HepG2 (cell line): Measurements from ENCODE around the gene NRG3.

Source experiments
- BHLHE40 ChIP-seq: IDR thresholded peaks from 2 replicates; pipeline ENCODE4 v1.6.1; 2011; ENCODE audit warnings: low read length, improper control_type of control experiment
- BRD4 ChIP-seq: sonication (generic); formaldehyde crosslinking; IDR thresholded peaks from 2 replicates; pipeline ENCODE4 v1.4.0; 2020; ENCODE audit warnings: missing genetic modification reagents
- CEBPB ChIP-seq: IDR thresholded peaks from 2 replicates; pipeline ENCODE4 v1.6.1; 2011; ENCODE audit warnings: low read depth, low read length, improper control_type of control experiment, borderline replicate concordance
- CTCF ChIP-seq: sonication (generic); formaldehyde crosslinking; IDR thresholded peaks from 2 replicates; pipeline ENCODE4 v1.5.0; 2020; ENCODE audit warnings: mild to moderate bottlenecking, missing genetic modification reagents, moderate library complexity
- FOSL2 ChIP-seq: sonication (generic); formaldehyde crosslinking; IDR thresholded peaks from 2 replicates; pipeline ENCODE4 v1.4.0; 2020; ENCODE audit warnings: missing genetic modification reagents
- JUN ChIP-seq: sonication (generic); formaldehyde crosslinking; IDR thresholded peaks from 2 replicates; pipeline ENCODE4 v1.4.0; 2020; ENCODE audit warnings: mild to moderate bottlenecking, missing genetic modification reagents
- NFE2L1 ChIP-seq: sonication (generic); formaldehyde crosslinking; IDR thresholded peaks from 2 replicates; pipeline ENCODE4 v1.4.0; 2020; ENCODE audit warnings: missing genetic modification reagents, mild to moderate bottlenecking, borderline replicate concordance
- POLR2AphosphoS5 ChIP-seq: IDR thresholded peaks from 2 replicates; pipeline ENCODE4 v1.6.1; 2012; ENCODE audit warnings: low read depth, low read length
- RFX5 ChIP-seq: IDR thresholded peaks from 2 replicates; pipeline ENCODE4 v1.6.1; 2011; ENCODE audit warnings: low read depth, low read length, improper control_type of control experiment
- ZNF354B ChIP-seq: sonication (generic); formaldehyde crosslinking; IDR thresholded peaks from 2 replicates; pipeline ENCODE4 v1.8.0; 2022; ENCODE audit warnings: mild to moderate bottlenecking, missing genetic modification reagents
- TF ChIP-seq, protein P1 (sequence below): sonication (generic); formaldehyde crosslinking; conservative IDR thresholded peaks from 2 replicates; pipeline ENCODE4 v1.4.0; 2020; ENCODE audit warnings: missing genetic modification reagents

- TF ChIP-seq ZNF354B (CRISPR knock-in tag): no peak
- no peak for TF ChIP-seq NFE2L1 (CRISPR knock-in tag)
- no peak for TF ChIP-seq POLR2AphosphoS5
- no peak for TF ChIP-seq JUN (CRISPR knock-in tag)
- no peak for TF ChIP-seq RFX5
- TF ChIP-seq BRD4 (CRISPR knock-in tag): no peak
- no peak for TF ChIP-seq CEBPB
- TF ChIP-seq BHLHE40: no peak
- TF ChIP-seq CTCF (CRISPR knock-in tag): no peak
- TF ChIP-seq FOSL2: no peak
- TF ChIP-seq, protein P1, sequence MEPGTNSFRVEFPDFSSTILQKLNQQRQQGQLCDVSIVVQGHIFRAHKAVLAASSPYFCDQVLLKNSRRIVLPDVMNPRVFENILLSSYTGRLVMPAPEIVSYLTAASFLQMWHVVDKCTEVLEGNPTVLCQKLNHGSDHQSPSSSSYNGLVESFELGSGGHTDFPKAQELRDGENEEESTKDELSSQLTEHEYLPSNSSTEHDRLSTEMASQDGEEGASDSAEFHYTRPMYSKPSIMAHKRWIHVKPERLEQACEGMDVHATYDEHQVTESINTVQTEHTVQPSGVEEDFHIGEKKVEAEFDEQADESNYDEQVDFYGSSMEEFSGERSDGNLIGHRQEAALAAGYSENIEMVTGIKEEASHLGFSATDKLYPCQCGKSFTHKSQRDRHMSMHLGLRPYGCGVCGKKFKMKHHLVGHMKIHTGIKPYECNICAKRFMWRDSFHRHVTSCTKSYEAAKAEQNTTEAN (CRISPR knock-in tag): no peak
These were observed 42.7 kb downstream of the NRG3 start for GRCh38 chr10:81917666-81918065.
